ENCODE results near the gene ZBTB40.
A peak's percentile ranks its signal among the peaks of the same experiment; 100 is the strongest.

Gene ZBTB40, protein sequence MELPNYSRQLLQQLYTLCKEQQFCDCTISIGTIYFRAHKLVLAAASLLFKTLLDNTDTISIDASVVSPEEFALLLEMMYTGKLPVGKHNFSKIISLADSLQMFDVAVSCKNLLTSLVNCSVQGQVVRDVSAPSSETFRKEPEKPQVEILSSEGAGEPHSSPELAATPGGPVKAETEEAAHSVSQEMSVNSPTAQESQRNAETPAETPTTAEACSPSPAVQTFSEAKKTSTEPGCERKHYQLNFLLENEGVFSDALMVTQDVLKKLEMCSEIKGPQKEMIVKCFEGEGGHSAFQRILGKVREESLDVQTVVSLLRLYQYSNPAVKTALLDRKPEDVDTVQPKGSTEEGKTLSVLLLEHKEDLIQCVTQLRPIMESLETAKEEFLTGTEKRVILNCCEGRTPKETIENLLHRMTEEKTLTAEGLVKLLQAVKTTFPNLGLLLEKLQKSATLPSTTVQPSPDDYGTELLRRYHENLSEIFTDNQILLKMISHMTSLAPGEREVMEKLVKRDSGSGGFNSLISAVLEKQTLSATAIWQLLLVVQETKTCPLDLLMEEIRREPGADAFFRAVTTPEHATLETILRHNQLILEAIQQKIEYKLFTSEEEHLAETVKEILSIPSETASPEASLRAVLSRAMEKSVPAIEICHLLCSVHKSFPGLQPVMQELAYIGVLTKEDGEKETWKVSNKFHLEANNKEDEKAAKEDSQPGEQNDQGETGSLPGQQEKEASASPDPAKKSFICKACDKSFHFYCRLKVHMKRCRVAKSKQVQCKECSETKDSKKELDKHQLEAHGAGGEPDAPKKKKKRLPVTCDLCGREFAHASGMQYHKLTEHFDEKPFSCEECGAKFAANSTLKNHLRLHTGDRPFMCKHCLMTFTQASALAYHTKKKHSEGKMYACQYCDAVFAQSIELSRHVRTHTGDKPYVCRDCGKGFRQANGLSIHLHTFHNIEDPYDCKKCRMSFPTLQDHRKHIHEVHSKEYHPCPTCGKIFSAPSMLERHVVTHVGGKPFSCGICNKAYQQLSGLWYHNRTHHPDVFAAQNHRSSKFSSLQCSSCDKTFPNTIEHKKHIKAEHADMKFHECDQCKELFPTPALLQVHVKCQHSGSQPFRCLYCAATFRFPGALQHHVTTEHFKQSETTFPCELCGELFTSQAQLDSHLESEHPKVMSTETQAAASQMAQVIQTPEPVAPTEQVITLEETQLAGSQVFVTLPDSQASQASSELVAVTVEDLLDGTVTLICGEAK

DNA sequence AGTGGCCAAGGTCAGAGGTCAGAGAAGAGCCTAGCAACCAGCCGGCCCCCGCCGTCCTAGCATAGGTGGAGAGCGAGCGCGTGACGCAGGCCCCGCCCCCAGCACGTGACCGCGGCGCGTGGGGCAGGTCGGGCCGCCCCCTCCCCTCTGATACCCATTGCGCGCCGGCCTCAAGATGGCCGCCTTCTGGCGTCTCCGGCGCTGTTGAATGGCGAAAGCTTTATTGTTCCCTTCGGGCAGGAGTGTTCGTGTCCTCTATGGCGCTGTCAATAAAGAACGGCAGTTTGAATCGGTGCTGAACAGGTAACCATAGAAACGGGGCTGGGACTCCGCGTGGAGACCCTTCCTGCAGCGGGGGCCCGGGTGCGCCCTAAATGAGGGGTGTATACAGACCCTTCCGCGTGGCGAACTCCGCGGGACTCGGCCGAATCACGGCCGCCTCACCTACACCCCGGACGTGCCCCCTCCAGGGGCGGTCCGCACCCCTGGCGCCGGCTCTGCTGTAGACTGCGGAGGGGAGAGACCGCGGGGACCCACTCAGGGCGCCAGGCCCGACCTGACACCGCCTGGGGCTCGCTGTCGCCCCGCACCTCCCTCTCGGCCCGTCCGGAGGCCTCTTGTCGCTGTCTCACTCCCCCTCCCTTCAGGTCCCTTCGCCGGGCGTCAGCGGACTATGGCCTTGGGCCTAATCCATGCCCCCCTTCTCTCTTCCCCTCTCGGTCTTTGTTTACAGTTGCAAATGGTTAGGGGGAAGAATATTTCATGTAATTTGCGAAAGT is at the start of gene ZBTB40:
ZBTB40 (plus strand) TSS at position 150 of the 779 bp plus-strand sequence. CDS start 38,098 bp downstream, outside the sequence.
- DNase-seq (ENCODE audit: low read depth in 2 of 2, low spot score in 1 of 2) = peak; percentile 84 to 88

DNA sequence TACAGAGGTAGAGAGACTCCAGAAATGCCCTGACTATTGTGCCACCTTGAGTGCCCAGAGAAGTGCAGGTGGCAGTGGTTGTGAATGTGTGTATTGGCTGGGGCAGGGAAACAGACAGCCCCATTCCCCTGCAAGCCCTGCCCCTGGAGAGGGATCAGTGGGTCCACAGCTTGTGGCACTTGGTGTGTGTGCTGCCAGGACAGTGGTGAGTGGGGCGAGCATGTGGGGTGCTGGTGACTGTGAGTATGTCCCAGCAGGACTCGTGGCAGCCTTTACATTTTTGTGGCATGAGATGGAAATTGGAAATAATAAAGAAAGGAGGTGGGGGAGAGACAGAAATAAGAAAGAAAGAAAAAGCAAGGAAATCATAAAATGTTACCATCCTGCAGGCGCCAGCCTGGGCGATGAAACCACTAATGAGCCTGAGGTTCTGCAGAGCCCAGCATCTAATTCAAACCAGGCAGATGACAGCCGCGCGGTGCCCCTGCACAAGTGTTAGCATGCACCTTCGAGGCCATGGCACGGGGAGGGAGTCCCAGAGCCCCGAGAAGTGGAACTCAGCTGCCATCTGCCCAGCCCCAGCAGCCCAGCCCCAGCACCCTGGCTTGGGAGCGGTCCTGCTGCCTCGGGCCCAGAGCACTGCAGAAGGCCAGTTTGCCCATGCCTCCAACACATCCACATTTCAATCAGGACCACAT is 49.1 kb upstream of the ZBTB40 start:
- no peak for DNase-seq (ENCODE audit: low read depth in 2 of 2, low spot score in 1 of 2)

DNA sequence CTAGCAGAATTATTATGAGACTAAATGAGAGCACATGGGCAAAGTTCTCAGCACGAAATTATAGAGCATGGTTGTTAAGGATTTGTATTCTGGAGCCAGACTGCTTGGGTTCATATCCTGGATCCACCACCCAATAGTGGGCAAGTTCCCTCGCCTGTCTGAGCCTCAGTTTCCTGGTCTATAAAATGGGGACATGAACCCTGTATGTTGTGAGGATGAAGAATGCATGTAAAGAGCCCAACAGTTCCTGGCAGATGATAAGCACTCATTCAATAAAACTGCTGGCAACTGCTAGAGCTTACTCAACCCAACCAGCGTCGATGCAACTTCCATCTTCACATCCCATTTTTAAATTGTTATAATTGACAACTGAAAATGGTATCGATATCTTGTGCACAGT is 47.2 kb upstream of the ZBTB40 start:
- no peak for DNase-seq (ENCODE audit: low read depth in 2 of 2, low spot score in 1 of 2)

DNA sequence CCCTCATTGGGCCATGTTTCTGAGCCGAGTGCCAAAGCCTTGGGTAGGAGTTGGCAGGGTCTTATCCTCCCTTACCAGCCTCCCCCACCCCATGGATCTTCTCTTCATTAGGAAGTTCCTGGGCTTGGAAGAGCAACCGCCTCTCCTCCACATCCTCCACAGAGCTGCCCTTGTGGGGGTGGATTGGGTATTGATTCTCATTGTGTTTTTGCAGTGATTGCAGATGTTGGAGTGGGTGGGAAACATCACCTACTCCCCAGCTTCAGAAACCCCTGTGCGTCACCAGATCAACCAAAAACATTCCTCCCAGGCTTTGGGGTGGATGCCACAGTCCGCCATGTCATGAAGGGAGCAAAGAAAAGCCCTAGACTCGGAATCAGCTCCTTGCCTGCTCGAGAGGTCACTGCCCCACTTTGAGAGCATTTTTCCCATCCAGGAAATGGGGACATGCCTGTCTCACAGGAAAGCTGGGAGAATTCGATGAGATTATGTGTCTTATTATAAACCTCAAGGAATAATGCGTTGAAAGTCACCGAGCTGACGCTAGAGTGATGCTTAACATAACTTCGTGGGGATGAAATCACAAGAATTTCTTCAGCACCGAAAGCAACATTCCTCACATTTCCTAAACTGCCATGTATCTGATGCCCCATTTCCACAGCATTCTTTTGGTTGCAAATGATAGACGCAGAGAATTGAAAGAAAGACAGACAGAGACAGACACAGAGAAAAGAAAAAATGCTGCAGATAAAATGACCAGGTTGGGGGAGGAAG is 44.7 kb upstream of the ZBTB40 start:
- DNase-seq (ENCODE audit: low read depth in 2 of 2, low spot score in 1 of 2) = no peak

DNA sequence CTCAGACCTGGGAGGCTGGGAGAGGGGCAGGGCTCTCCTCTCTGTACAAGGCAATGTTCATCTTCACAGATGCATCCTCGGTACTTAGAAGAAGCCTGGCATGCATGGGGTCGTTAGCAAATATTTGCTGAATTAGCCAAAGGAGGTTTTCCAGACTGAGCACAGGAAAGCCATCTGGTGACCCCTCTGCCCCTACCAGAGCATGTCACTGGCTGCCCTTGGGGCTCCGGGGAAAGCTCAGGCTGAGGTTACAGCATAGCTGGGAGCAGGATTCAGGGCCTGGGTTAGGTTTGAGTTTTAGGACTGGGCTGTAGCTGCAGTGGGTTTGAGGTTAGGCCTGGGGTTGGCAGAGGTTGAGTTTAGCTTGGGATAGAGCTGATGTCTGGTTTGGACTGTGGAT is 43.4 kb upstream of the ZBTB40 start:
- no peak for DNase-seq (ENCODE audit: low read depth in 2 of 2, low spot score in 1 of 2)

DNA sequence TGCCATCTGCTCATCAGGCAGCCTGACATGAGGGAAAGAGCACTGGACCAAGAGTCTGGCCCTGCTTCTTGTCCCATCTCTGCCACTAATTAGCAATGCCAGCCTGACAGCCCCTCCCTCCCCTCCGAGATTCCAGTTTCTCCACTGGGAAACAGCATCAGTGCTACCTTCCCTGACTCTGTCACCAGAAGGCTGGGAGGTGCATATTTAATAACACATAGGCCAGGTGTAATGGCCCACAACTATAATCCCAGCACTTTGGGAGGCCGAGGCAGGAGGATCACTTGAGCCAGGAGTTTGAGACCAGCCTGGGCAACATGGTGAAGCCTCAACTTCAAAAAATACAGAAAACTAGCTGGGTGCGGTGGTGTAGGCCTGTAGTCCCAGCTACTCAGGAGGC is 41.2 kb upstream of the ZBTB40 start:
- no peak for DNase-seq (ENCODE audit: low read depth in 2 of 2, low spot score in 1 of 2)

DNA sequence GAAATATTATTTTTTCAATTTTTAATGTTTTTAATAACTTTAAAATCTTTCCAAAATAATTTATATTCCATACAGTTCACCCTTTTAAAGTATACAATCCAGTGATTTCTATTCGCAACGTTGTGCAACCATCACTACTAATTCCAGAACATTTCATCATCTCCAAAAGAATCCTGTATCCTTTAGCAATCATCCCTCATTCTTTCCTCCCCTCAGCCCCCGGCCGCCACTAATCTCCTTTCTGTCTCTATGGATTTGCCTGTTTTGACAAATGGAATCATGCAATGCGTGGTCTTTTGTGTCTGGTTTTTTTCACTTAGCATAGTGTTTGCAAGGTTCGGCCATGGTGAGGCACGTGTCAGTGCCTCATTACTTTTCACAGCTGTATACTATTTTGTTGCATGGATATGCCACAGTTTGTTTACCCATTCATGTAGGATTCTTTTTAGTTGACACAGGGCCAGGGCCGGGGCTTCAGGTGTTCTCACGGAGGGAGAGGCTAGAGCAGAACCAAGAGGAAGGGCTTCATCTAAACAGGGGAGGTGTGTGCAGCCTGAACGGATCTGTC is 40.6 kb upstream of the ZBTB40 start:
- DNase-seq (ENCODE audit: low read depth in 2 of 2, low spot score in 1 of 2) = no peak

DNA sequence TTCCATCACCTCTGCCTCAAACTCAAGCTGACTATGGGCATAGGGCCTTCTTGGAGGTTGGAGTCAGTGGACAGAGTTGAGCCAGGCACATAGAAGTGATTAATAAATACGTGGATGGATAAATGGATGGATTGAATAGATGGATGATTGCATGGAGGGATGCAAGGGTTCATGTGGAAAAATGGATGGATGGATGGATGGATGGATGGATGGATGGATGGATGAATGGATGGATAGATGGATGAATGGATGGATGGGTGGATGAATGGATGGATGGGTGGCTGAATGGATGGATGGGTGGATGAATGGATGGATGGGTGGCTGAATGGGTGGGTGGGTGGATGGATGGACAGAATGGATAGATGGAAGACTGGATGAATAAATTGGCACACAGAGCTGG is 40.1 kb upstream of the ZBTB40 start:
- no peak for DNase-seq (ENCODE audit: low read depth in 2 of 2, low spot score in 1 of 2)

DNA sequence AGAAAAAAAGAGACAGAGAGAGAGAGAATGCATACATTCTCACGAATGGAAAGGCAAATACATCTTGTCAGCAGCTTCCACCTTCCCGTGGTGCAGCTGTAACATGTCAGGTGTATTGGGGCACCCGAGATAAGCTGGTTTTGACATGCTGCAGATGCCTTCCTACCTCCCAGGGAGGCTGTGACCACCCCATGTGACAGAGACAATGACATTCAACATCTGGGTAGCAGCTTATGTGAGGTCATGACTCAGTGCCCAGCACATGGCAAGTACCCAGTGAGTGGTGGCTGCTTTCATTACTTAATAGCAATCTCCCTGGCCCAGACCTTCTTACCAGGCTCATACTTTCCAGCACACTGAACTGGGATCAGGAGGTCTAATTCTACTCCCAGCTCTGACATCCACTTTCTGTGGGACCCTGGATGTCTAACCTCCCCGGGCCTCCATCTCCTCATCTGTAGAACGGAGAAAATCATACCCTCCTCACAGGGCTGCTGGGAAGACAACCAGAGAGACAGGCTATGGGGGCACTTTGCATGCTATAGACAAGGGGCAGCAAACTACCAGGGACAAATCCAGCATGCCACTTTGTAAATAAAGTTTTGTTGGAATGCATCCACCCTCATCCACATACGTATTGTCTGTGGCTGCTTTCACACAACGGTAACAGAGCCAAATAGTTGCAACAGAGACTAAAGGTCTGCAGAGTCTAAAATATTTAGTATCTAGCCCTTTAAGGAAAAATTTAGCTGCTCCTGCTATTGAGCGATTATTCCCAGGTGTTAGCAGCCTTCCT is 38.5 kb upstream of the ZBTB40 start:
- no peak for DNase-seq (ENCODE audit: low read depth in 2 of 2, low spot score in 1 of 2)

DNA sequence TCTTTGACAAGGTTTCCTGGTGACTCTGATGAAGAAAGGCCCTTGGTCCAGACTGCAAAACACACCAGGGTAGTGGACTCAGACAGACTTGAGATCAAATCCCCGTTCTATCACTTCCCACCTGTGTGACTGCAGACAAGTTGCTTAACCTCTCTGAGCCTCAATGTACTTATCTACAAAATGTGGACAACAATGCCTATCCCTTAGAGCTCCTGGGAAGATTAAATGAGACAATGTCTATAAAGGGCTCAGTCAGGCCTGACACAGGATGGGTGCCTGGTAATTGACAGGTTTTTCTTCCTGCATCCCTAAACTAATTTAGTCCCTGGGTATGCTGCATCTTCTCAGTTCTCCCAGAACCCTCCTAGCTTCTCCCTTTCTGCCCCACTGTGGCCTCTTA is 37.9 kb upstream of the ZBTB40 start:
- DNase-seq (ENCODE audit: low read depth in 2 of 2, low spot score in 1 of 2) = no peak

DNA sequence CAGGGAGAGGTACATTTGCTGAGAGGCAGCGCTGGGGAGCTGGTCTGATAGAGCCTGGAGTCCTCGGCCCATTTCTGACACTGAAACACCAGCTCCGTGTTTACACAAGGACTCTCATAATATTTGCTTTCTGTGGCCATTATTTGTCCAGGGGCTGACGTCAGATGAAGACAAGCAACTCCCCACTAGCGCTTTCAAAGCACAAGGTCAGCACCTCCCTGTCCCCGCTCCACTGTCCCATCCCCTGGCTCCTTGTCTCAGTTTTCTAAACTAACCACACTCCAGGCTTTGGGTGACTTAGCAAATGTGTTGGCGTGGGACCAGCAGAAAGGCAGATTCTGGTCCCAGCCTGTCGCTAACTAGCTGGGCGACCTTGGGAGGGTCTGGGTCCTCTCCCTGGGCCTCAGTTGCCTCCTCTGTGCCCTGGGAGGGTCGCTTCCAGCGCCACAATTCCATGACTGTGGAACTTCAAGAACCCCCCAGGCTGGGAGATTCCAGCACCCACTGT is 37.4 kb upstream of the ZBTB40 start:
- DNase-seq (ENCODE audit: low read depth in 2 of 2, low spot score in 1 of 2) = no peak

DNA sequence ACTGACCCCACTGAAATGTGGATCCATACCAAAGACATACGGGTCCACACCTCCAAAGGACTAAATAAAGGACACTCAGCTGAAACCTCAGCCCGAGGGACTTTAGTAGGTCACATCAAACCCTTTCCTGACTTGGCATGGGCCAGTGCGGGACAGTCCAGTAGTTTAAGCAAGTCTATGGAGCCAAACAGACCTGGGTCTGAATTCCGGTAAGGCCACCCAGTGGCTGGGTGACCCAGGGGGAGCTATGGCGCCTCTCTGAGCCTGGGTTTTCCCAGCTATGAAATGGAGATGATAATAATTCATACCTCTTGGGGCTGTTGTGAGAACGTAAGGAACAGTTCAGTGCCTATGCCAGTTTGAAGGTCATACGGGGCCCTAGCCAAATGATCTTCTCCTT is 36.2 kb upstream of the ZBTB40 start:
- DNase-seq (ENCODE audit: low read depth in 2 of 2, low spot score in 1 of 2) = no peak

DNA sequence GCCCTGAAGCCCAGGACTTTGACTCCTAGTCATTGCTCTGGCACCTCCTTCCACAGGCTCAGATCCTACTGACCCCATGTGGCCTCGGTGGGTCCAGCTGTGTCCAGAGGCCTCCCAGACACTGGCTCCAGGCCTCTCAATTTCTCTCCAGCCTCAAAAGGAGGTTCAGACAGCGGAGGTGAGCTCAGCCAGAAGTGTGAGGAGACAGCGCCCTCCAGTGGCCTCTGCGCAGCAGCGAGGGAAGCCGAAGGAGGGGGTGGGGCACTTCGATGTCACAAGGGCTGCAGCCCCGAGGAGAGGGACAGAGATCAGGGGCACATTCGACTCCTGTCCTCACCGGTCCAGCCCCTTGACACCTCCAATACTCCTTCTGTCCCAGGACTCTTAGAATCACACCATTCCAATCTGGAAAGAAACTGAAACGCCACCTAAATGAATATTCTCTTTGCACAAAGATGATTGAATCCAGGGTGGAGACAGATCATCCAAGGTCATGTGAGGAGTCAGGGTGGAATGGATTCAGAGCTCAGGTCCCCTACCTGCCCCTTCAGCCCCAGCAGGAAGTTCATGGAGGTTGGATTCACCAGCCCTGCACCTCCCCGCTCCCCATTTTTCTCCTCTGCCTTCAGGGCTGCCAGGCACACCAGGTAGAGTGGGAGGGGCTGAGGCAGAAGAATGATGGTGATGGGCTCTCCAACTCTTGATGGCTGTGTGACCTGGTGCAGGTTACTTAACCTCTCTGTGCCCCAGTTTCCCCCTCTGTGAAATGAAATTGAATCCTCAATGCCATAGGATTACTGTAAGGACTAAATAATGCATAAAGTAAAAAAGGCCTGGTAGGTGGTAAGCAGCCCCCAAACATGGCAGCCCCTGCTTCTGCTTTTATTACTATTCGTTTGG is 34.8 kb upstream of the ZBTB40 start:
- DNase-seq (ENCODE audit: low read depth in 2 of 2, low spot score in 1 of 2) = peak; percentile 21 to 49

DNA sequence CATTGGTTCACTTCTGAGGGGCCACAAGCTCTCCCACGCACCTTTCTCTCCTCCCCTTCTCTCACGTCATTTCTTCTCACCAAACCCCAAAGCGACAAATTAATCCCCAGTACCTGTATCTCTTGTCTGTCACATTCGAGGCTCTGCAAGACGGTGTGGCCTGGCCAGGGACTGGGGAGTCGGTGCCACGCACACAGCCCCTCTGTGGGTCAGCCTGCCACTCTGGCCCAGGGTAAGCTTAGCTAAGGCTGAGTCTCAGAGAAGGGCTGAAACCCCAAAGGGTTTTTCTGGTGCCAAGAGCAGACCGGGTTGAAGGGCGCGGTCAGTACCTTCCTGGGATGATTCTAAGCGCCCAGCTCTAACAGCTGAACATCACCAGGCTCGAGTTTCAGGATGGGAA is 34.2 kb upstream of the ZBTB40 start:
- no peak for DNase-seq (ENCODE audit: low read depth in 2 of 2, low spot score in 1 of 2)

DNA sequence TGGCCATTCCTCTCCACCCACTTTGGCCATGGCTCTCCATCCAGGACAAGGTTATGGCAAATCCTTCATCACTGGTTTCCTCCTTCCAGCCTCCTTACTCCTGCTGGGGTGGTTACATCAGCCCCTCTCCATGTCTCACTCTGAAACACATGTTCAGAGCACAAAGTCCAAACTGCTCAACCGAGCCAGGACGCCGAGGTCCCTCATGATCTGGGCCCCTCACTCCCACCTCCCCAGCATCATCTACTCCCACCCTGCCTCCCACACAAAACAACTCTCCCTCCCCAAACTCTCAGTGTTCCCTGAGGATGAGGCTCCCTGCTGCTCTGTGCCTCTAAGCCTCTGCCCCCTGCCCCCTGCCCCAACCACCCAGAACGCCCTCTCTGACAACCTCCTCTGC is 33.3 kb upstream of the ZBTB40 start:
- DNase-seq (ENCODE audit: low read depth in 2 of 2, low spot score in 1 of 2) = no peak

DNA sequence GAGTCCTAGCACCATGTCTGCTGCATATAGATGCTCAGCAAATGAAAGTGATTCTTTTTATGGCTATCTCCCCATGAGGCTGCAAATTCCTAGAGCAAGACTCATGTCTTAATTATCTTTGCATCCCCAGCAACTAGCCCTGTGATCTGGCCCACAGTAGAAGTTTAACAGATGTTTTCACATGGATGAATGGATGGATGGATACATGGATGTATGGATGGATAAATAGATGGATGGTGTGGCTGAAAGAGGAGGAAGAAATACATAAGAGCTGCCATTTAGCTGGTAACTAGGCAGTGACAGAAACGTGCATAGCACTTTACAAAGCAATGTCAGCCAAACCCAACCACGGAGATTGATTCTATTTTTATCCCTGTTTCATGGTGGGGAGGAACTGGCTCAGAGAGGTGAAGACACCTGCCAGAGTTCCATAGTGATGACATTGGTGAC is 32.7 kb upstream of the ZBTB40 start:
- no peak for DNase-seq (ENCODE audit: low read depth in 2 of 2, low spot score in 1 of 2)
